HG02885 (cell line): ENCODE data around the gene MEGF6.
A peak's percentile ranks its signal among the peaks of the same experiment; 100 is the strongest.
"Not testable (repeated sequence)": the region's sequence is repeated elsewhere in the genome, so short reads cannot be mapped to it uniquely, and the experiment has no call there.

Experiments used
- ATAC-seq: cut with Tn5 transposase; IDR thresholded peaks from one replicate; pipeline ENCODE4 v1.9.1; 2021; ENCODE audit warnings: mild to moderate bottlenecking; ENCODE audit not compliant: unreplicated experiment, poor library complexity

The MEGF6 gene

DNA sequence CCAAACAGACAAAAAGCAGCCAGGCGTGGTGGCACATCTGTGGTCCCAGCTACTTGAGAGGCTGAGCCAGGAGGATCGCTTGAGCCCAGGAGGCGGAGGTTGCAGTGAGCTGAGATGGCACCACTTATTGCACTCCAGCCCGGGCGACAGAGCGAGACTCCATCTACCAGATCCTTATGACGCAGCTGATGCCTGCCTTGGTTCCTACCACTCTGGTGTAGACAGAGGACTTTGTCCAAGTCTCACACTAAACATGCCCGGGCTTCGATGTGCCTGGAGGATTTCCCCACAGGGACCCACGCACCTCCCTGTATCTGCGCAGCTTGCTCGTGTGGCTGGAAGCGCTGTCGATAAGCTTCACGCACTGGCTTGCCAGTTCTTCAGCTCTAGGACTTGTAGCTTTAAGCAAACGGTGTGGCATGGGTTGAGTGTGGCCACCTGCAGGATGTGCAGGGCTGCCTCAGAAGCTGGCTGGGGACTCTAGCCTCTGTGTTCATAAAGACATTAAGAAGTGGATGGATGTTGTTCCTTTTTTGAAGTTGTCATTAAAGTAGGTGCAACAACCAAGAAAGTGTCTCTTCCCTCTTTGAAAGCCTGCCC lies 18.4 kb upstream of the MEGF6 start:
- no peak for ATAC-seq

DNA sequence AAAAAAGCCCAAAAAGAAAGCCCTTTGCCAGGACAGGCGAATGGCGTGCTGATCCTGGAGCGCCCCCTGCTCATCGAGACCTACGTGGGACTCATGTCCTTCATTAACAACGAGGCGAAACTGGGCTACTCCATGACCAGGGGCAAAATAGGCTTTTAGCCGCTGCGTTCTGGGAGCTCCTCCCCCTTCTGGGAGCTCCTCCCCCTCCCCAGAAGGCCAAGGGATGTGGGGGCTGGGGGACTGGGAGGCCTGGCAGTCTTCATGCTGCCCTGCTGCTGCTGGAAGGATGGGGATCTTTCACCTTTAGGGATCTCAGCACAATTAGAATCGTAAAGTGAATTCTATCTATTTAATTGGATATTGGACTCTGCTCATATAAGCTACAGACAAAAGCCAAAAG lies 17.1 kb upstream of the MEGF6 start:
- no peak for ATAC-seq

DNA sequence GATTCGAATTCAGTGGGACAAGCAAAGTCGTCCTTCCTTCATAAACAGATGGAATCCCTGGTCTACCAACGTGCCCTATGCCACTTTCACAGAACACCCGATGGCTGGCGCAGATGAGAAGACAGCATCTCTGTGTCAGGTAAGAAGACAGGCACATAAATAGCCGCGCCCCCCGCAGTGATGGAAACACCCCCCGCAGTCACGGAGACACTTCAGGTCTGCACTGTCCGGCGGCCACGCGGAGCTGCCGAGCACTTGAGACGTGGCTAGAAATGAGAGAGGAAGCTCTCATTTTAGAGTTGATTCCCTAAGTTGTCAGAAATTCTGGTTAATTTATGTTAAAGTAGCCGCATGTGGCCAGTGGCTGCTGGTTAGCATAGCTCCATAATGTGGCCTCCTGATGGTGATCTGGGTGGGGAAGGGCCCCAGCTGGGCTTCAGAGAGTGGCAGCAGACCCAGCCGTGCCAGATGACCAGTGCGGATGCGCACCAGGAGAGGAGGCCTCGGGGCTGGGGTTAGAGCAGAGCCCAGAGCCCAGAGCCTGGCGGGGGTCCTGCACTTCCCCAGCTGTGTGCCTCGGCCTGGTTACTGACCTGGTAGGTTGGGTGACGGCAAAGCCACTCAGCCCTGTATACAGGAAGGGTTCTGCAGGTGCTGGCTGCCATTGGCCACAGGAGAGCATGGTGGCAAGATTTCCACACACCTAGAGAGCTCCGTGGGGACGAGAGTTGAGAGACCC lies 16.4 kb upstream of the MEGF6 start:
- ATAC-seq, result no peak

DNA sequence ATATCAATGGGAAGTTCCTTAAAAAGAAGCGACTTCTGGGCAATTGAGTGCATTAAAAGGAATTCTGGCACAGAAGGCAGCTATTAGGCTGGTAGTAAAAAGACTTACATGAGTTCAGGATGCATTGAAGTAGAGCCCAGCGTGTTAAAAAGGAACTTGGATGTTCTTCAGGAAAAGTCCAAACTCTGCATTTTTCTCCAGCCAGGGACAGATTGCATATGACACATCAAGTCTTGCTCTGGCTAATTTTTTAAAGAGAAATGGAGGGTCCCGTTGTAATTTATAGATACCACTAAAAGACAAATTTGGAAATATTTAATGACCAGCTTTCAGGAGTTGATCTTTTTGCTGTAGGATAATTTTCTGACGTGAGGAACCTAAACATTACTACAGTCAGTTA lies 14.7 kb upstream of the MEGF6 start:
- ATAC-seq, result no peak

DNA sequence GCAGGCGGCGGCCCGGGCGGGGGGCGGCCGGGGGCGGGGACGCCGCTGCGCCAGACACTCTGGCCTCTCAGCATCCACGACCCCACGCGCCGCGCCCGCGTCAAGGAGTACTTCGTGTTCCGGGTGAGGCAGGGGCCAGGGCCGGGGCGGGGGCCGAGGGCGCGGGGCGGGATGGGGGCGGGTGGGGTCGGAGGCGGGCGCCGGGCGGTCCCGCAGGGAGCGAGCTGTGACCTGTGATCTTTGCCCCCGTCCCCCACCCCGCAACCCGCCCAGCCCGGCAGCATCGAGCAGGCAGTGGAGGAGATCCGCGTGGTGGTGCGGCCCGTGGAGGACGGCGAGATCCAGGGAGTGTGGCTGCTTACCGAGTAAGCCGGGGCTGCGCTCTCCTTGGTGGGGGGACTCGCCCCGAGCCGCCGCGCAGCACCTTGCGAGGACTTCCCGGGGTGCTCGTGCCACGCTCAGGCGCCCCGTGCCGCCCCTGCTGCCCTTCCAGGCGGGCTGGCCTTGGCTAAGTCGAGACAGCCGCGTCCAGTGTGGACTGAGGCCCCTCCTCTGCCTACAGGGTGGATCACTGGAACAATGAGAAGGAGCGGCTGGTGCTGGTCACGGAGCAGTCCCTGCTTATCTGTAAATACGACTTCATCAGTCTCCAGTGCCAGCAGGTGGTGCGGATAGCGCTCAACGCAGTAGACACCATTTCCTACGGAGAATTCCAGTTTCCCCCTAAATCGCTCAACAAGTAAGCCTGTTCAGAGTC lies 14.0 kb upstream of the MEGF6 start:
- ATAC-seq, result no peak

GRCh38 chr1:3624200-3625136 lies 13.2 kb upstream of the MEGF6 start, which contains the start of gene TPRG1L:
TPRG1L (plus strand) TSS chr1:3625015; CDS start chr1:3625073, 58 bp downstream.
- ATAC-seq, result peak; percentile 95

DNA sequence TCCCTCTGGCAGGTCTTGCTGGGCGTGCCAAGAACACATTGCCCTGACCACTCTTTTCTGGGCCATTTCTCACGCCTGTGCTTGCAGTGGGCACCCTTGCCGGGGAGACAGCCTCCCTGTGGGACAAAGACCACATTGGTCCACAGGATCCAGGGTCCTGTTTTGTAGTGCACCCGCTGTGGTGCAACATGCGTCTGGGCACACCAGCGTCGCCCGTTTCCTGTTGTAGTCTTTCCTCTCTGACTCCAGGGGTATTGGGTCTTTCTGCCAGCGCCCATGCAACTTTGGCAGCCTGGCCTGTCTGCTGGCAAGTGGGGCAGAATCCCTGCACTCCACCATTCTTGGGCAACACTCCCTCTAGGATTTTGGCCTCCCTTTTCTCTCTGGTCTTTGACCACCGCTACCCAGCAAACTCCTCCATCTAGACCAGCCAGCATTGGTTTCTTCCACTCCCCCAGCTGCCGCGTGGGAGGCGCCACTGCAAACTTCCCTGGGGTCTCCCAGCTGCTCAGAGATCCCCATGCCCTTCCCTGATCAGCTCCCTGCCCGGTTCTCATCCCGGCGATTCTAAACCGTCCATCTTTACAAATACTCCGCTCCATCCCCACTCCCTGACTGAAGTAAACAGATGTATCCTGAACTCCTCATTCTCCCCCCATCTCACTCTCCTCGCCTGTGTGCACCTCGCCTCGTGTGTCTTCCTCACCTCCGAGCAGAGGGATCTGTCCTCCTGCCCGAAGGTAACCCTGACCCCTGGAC lies 12.3 kb upstream of the MEGF6 start:
- no peak for ATAC-seq

- not testable (repeated sequence) for ATAC-seq
These were observed 10.8 kb upstream of the MEGF6 start for GRCh38 chr1:3622102-3622501.

DNA sequence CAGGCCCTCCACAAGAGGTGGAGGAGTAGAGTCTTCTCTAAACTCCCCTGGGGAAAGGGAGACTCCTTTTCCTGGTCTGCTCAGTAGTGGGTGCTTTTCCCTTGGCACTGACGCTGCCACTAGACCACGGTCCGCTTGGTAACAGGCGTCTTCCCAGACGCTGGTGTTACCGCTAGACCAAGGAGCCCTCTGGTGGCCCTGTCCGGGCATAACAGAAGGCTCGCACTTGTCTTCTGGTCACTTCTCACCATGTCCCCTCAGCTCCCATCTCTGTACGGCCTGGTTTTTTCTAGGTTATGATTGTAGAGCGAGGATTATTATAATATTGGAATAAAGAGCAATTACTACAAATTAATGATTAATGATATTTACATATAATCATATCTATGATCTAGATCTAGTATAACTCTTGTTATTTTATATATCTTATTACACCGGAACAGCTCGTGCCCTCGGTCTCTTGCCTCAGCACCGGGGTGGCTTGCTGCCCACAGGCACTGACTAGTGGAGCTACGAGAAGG lies 9.9 kb upstream of the MEGF6 start:
- not testable (repeated sequence) for ATAC-seq

GRCh38 chr1:3620708-3621107 lies 9.4 kb upstream of the MEGF6 start:
- no peak for ATAC-seq

DNA sequence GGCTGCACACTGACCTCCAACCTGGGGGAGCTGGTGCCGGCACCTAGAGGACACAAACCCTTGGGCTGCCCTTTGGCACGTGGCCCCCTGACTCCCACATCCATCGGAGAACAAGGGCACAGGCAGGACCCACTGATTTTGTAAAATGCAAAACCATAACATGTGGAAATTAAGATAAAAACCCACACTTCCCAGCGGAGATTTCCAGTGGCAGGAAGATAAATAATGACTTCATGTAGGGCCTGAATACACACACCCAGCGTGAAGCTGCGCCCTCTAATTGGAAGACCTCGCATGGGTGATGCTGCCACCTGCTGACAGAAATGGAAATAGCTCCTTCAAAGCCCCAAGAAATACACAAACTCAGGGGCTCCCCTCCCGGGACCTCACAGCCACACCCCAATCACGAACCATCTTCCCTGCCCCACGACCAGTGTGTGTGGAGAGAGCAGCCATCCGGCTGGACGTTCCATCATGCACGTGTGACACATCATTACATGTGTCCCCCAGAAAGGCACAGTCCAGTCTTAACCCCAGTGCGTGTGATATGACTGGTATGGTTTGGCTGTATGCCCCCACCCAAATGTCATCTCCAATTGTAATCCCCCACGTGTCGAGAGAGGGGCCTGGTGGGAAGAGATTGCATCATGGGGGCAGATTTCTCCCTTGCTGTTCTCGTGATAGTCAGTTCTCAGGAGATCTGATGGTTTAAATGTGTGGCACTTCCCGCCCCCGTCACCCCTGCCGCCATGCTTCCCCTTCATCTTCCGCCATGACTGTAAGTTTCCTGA lies 7.8 kb upstream of the MEGF6 start:
- no peak for ATAC-seq

DNA sequence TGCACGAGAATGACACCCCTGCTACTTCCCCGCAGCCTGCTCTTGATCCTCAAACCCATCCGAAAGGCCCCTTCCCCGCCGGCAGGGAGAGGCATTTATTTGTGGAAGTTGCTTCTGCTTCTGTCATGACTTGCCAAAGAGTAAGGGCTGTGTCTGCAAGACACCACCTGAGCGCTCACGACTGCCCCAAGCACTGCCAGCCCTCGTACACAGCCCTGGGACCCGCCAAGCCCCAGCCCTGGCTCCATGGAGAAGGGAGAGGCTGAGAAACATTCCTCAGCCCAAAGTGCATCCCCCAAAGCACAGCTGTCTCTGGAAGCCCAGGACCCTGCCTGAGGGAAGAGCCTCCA lies 7.2 kb upstream of the MEGF6 start:
- no peak for ATAC-seq

- ATAC-seq, result no peak
These were observed 6.6 kb upstream of the MEGF6 start for GRCh38 chr1:3617806-3618345.

- ATAC-seq, result no peak
These were observed 5.6 kb upstream of the MEGF6 start for GRCh38 chr1:3616861-3617260.

DNA sequence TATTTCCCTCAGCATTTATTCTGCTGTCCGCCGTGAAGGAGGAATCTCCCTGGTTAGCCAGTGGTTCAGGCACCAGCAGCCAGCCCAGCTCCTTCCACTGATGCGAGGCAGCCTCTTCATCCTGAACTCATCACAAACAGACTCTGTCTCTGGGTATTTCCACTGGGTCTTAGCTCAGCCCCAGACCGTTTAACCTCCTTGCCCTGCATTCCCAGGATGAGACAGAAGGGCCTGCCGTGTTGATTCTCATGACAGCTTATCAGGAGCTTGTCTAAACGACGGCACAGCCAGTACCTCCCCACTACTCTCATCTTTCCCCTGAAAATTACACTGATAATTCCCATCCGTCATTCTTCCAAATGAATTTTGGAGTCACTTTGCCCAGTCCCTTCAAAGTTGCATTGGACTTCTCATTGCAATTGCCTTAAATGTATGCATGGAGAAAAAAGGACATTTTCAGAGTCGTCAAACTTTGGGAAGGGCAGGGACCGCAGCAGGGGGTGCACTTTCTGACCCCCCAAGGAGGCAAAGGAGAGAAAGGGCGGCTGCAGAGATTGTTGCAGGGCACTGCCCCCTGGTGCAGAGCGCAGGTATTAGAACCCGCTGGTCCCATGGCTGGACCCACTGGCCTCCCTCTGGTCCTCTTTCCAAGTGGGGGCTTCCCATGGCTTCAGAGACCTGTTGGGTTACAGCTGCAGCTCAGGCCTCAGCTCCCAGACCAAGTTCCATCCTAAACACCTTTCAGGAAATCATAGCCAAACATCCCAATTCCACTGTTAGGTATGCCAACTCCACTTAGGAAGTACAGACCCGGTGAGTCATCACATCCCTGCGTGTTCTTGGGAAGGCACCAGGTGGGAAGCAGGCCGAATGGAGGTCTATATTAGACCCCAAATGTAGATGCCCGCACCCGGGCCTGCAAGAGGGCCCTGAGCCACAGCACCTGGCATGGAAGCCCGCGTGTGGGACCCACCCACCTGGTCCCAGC lies 3.7 kb upstream of the MEGF6 start:
- ATAC-seq, result no peak

DNA sequence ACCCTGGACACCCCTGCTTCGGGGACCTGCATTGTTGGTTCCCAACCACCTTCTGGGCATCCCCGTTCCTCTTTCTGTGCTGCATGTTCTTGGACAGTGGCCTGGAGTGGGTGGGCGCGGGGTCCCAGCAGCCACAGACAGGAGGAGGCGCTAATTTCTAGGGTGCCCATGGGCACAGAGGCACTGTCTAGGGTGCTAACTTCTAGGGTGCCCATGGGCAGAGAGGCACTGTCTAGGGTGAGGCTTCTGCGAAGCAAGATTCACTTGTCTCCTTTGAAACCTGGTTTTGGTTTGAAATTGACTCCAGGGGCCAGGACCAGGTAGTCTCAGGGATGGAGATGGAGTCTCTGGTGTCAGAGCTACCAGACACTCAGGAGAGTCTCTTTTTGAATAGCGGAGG lies 815 bp upstream of the MEGF6 start:
- ATAC-seq, result no peak

- ATAC-seq, result no peak
These were observed 660 bp downstream of the MEGF6 start for GRCh38 chr1:3610527-3611169.
